IPS-15b (cell line): ENCODE measurements around the gene PALMD.

ENCODE experiments used
- H3K27me3 ChIP-seq: one replicate; pipeline ENCODE4 v1.6.1; 2013; ENCODE audit warnings: low read length; ENCODE audit not compliant: control insufficient read depth, insufficient read depth
- H3K36me3 ChIP-seq: one replicate; pipeline ENCODE4 v1.6.1; 2013; ENCODE audit warnings: low read length; ENCODE audit not compliant: control insufficient read depth, insufficient read depth
- H3K4me1 ChIP-seq: one replicate; pipeline ENCODE4 v1.6.1; 2013; ENCODE audit warnings: mild to moderate bottlenecking, low read length; ENCODE audit not compliant: control insufficient read depth, insufficient read depth
- H3K4me3 ChIP-seq: one replicate; pipeline ENCODE4 v1.5.1; 2013; ENCODE audit warnings: low read depth, low read length
- H3K9ac ChIP-seq: one replicate; pipeline ENCODE4 v1.6.1; 2013; ENCODE audit warnings: low read depth, mild to moderate bottlenecking, low read length
- H3K9me3 ChIP-seq: one replicate; pipeline ENCODE4 v1.6.1; 2013; ENCODE audit warnings: mild to moderate bottlenecking, low read length; ENCODE audit not compliant: control insufficient read depth, insufficient read depth

The PALMD gene

GRCh38 chr1:99665212-99665611 lies 19.3 kb downstream of the PALMD start:
- Histone ChIP-seq H3K4me1 (no peaks in the 10 kb centered on the region), H3K27me3 (no peaks in the 10 kb centered on the region), H3K9ac (no peak overlapping the region), H3K9me3 (no peaks in the 10 kb centered on the region), H3K36me3 (no peaks in the 10 kb centered on the region), H3K4me3 (no peak overlapping the region)

GRCh38 chr1:99669376-99669775 lies 23.5 kb downstream of the PALMD start:
- no peak overlapping the region for H3K9ac ChIP-seq
- H3K4me3 ChIP-seq: no peak overlapping the region
- no peaks in the 10 kb centered on the region for H3K36me3 ChIP-seq
- no peaks in the 10 kb centered on the region for H3K27me3 ChIP-seq
- no peaks in the 10 kb centered on the region for H3K9me3 ChIP-seq
- H3K4me1 ChIP-seq: no peaks in the 10 kb centered on the region

- H3K27me3 ChIP-seq: no peaks in the 10 kb centered on the region
Measured at GRCh38 chr1:99669821-99670220, 23.9 kb downstream of the PALMD start.

GRCh38 chr1:99670583-99670982 lies 24.7 kb downstream of the PALMD start:
- no peaks in the 10 kb centered on the region for H3K36me3 ChIP-seq
- H3K4me3 ChIP-seq: no peak overlapping the region
- H3K9ac ChIP-seq: no peak overlapping the region
- no peaks in the 10 kb centered on the region for H3K4me1 ChIP-seq
- no peaks in the 10 kb centered on the region for H3K9me3 ChIP-seq
- no peaks in the 10 kb centered on the region for H3K27me3 ChIP-seq

More at GRCh38 chr1:99669821-99670220, 23.9 kb downstream of the PALMD start:
- no peaks in the 10 kb centered on the region for H3K9me3 ChIP-seq
- H3K4me3 ChIP-seq: no peak overlapping the region
- no peak overlapping the region for H3K9ac ChIP-seq
- H3K4me1 ChIP-seq: no peaks in the 10 kb centered on the region
- no peaks in the 10 kb centered on the region for H3K36me3 ChIP-seq

GRCh38 chr1:99672038-99672437 lies 26.1 kb downstream of the PALMD start:
- Histone ChIP-seq H3K27me3 (no peaks in the 10 kb centered on the region), H3K36me3 (no peaks in the 10 kb centered on the region), H3K9ac (no peak overlapping the region), H3K4me1 (no peaks in the 10 kb centered on the region), H3K4me3 (no peak overlapping the region), H3K9me3 (no peaks in the 10 kb centered on the region)

GRCh38 chr1:99672530-99673213 lies 26.8 kb downstream of the PALMD start:
- H3K27me3 ChIP-seq: no peaks in the 10 kb centered on the region
- H3K4me3 ChIP-seq: no peak overlapping the region
- H3K9ac ChIP-seq: no peak overlapping the region
- H3K4me1 ChIP-seq: no peaks in the 10 kb centered on the region
- H3K36me3 ChIP-seq: no peaks in the 10 kb centered on the region
- no peaks in the 10 kb centered on the region for H3K9me3 ChIP-seq

GRCh38 chr1:99673315-99673714 lies 27.4 kb downstream of the PALMD start:
- H3K4me3 ChIP-seq: no peak overlapping the region
- H3K4me1 ChIP-seq: no peaks in the 10 kb centered on the region
- no peak overlapping the region for H3K9ac ChIP-seq
- no peaks in the 10 kb centered on the region for H3K27me3 ChIP-seq
- H3K36me3 ChIP-seq: no peaks in the 10 kb centered on the region
- H3K9me3 ChIP-seq: no peaks in the 10 kb centered on the region

GRCh38 chr1:99674115-99675064 lies 28.5 kb downstream of the PALMD start:
- no peaks in the 10 kb centered on the region for H3K4me1 ChIP-seq
- no peaks in the 10 kb centered on the region for H3K9me3 ChIP-seq
- no peaks in the 10 kb centered on the region for H3K27me3 ChIP-seq
- no peaks in the 10 kb centered on the region for H3K36me3 ChIP-seq
- H3K9ac ChIP-seq: no peak overlapping the region
- H3K4me3 ChIP-seq: no peak overlapping the region

GRCh38 chr1:99675292-99675691 lies 29.4 kb downstream of the PALMD start:
- H3K9ac ChIP-seq: no peak overlapping the region
- H3K36me3 ChIP-seq: no peaks in the 10 kb centered on the region
- H3K9me3 ChIP-seq: no peaks in the 10 kb centered on the region

GRCh38 chr1:99675994-99676393 lies 30.1 kb downstream of the PALMD start:
- Histone ChIP-seq H3K36me3 (no peaks in the 10 kb centered on the region), H3K9ac (no peak overlapping the region), H3K9me3 (no peaks in the 10 kb centered on the region), H3K27me3 (no peaks in the 10 kb centered on the region), H3K4me1 (no peaks in the 10 kb centered on the region), H3K4me3 (no peak overlapping the region)

More at GRCh38 chr1:99675292-99675691, 29.4 kb downstream of the PALMD start:
- Histone ChIP-seq H3K4me3 (no peak overlapping the region), H3K27me3 (no peaks in the 10 kb centered on the region), H3K4me1 (no peaks in the 10 kb centered on the region)

GRCh38 chr1:99676876-99677275 lies 31.0 kb downstream of the PALMD start:
- Histone ChIP-seq H3K4me1 (no peaks in the 10 kb centered on the region), H3K4me3 (no peak overlapping the region), H3K27me3 (no peaks in the 10 kb centered on the region), H3K36me3 (no peaks in the 10 kb centered on the region), H3K9ac (no peak overlapping the region), H3K9me3 (no peaks in the 10 kb centered on the region)

GRCh38 chr1:99677416-99677815 lies 31.5 kb downstream of the PALMD start:
- Histone ChIP-seq H3K9me3 (no peaks in the 10 kb centered on the region), H3K27me3 (no peaks in the 10 kb centered on the region), H3K4me1 (no peaks in the 10 kb centered on the region)

More at GRCh38 chr1:99677416-99677815, 31.5 kb downstream of the PALMD start:
- Histone ChIP-seq H3K9ac (no peak overlapping the region), H3K36me3 (no peaks in the 10 kb centered on the region), H3K4me3 (no peak overlapping the region)
